PC-3 (cell line): ENCODE data around the gene CDH13. TPM values are rescaled to one million over a fixed set of nuclear protein-coding genes. Genes with fewer than 3 reads are reported as not detected.

Experiments
- ATAC-seq: fragments of 200-7000 bp; cut with Tn5 transposase; 2 replicates; pipeline ENCODE4 v1.9.1; 2020; ENCODE audit warnings: mild to moderate bottlenecking, moderate library complexity
- BruUV-seq: library from RNA; stranded (reverse); fragments of 400-500 nt; replicated peaks from 2 replicates; lab custom pipeline; 2021; lab: Mats Ljungman, UMichigan
- CTCF ChIA-PET: fragments of 300-600 bp; sonication (Branson Sonifier 250); formaldehyde crosslinking; loops from one replicate; lab custom pipeline; 2022; ENCODE audit warnings: antibody characterized with exemption; lab: Charles Lee
- POLR2A ChIA-PET: fragments of 300-600 bp; sonication (Branson Sonifier 250); formaldehyde crosslinking; loops from one replicate; lab custom pipeline; 2022; ENCODE audit warnings: antibody characterized with exemption; ENCODE audit not compliant: unreplicated experiment; lab: Charles Lee
- DNase-seq: peaks from one replicate; pipeline ENCODE4 v3.0.0-alpha.2; 2015
- H2AFZ ChIP-seq: fragments of 300-600 bp; sonication (generic); 2 replicates; pipeline ENCODE4 v1.6.0; 2016; ENCODE audit warnings: antibody characterized with exemption, low read length
- H3F3A ChIP-seq: fragments of 300-600 bp; sonication (generic); one replicate; pipeline ENCODE4 v1.6.0; 2017; ENCODE audit warnings: antibody characterized with exemption, low read length, control low read depth, mild to moderate bottlenecking; ENCODE audit not compliant: unreplicated experiment
- H3K27ac ChIP-seq: fragments of 300-600 bp; sonication (generic); 2 replicates; pipeline ENCODE4 v1.5.1; 2016; ENCODE audit warnings: mild to moderate bottlenecking, low read length
- H3K27me3 ChIP-seq: fragments of 300-600 bp; sonication (generic); 2 replicates; pipeline ENCODE4 v1.6.1; 2016; ENCODE audit warnings: low read length, mixed read lengths
- H3K36me3 ChIP-seq: fragments of 300-600 bp; sonication (generic); 2 replicates; pipeline ENCODE4 v1.6.1; 2016; ENCODE audit warnings: low read depth, mixed run types, low read length, mixed read lengths
- H3K4me1 ChIP-seq: fragments of 300-600 bp; sonication (generic); 2 replicates; pipeline ENCODE4 v1.5.1; 2016; ENCODE audit warnings: low read length; ENCODE audit not compliant: insufficient read depth
- H3K4me2 ChIP-seq: fragments of 300-600 bp; sonication (generic); 2 replicates; pipeline ENCODE4 v1.6.0; 2016; ENCODE audit warnings: low read length
- H3K4me3 ChIP-seq: fragments of 300-600 bp; sonication (generic); 2 replicates; pipeline ENCODE4 v1.5.1; 2016; ENCODE audit warnings: mild to moderate bottlenecking, low read length, mixed read lengths
- H3K79me2 ChIP-seq: fragments of 300-600 bp; sonication (generic); 2 replicates; pipeline ENCODE4 v1.6.1; 2017; ENCODE audit warnings: low read length, mixed read lengths
- H3K9ac ChIP-seq: fragments of 300-600 bp; sonication (generic); 2 replicates; pipeline ENCODE4 v1.6.0; 2016; ENCODE audit warnings: mild to moderate bottlenecking, low read length
- H3K9me2 ChIP-seq: fragments of 300-600 bp; sonication (generic); replicated peaks from 2 replicates; pipeline ENCODE4 v1.6.1; 2016; ENCODE audit warnings: mixed run types, low read length, mixed read lengths
- H3K9me3 ChIP-seq: fragments of 300-600 bp; sonication (generic); 2 replicates; pipeline ENCODE4 v1.6.1; 2016; ENCODE audit warnings: low read length, mixed read lengths
- H4K20me1 ChIP-seq: fragments of 300-600 bp; sonication (generic); 2 replicates; pipeline ENCODE4 v1.6.1; 2016; ENCODE audit warnings: low read length, mixed read lengths
- EZH2 ChIP-seq: fragments of 300-600 bp; sonication (generic); IDR thresholded peaks from one replicate; pipeline ENCODE4 v1.6.1; 2017; ENCODE audit warnings: antibody characterized with exemption, mild to moderate bottlenecking, low read length; ENCODE audit not compliant: unreplicated experiment
- EZH2phosphoT487 ChIP-seq: fragments of 300-600 bp; sonication (generic); IDR thresholded peaks from 2 replicates; pipeline ENCODE4 v1.6.1; 2018; ENCODE audit warnings: mild to moderate bottlenecking, antibody characterized with exemption, low read length, borderline replicate concordance
- intact Hi-C: fragments of 100-400 bp; cut with micrococcal nuclease; formaldehyde crosslinking; loops from 2 replicates; pipeline ENCODE4 v1.9.0; 2023
- total RNA-seq: library from RNA; depleted of rRNA; stranded (reverse); fragments of >200 nt; gene quantifications from 2 replicates; pipeline ENCODE4 v1.2.3, GENCODE V29; 2014
- TF ChIP-seq, protein P1 (sequence below): fragments of 300-600 bp; sonication (generic); conservative IDR thresholded peaks from 2 replicates; pipeline ENCODE4 v1.5.1; 2017; ENCODE audit warnings: antibody characterized with exemption, low read depth, mild to moderate bottlenecking, low read length

Gene CDH13
- total RNA-seq, 1 experiment from 2014 or later: 0.36 TPM

GRCh38 chr16:83374979-83375378 is 748.2 kb downstream of the CDH13 start:
- TF ChIP-seq, protein P1, sequence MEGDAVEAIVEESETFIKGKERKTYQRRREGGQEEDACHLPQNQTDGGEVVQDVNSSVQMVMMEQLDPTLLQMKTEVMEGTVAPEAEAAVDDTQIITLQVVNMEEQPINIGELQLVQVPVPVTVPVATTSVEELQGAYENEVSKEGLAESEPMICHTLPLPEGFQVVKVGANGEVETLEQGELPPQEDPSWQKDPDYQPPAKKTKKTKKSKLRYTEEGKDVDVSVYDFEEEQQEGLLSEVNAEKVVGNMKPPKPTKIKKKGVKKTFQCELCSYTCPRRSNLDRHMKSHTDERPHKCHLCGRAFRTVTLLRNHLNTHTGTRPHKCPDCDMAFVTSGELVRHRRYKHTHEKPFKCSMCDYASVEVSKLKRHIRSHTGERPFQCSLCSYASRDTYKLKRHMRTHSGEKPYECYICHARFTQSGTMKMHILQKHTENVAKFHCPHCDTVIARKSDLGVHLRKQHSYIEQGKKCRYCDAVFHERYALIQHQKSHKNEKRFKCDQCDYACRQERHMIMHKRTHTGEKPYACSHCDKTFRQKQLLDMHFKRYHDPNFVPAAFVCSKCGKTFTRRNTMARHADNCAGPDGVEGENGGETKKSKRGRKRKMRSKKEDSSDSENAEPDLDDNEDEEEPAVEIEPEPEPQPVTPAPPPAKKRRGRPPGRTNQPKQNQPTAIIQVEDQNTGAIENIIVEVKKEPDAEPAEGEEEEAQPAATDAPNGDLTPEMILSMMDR: no peak
- TF ChIP-seq EZH2phosphoT487: no peak
- no peak for TF ChIP-seq EZH2
- no peaks in the 10 kb centered on the region for H4K20me1 ChIP-seq
- H3K4me2 ChIP-seq: no peak overlapping the region
- no peaks in the 10 kb centered on the region for H3K9me2 ChIP-seq
- intact Hi-C loops: no loop called here
- POLR2A ChIA-PET: no interaction called here
- ATAC-seq (no peak), DNase-seq (no peak)
- no peaks in the 10 kb centered on the region for H3K79me2 ChIP-seq
- H3K9me3 ChIP-seq: no peaks in the 10 kb centered on the region
- no peaks in the 10 kb centered on the region for H3K27me3 ChIP-seq
- no peaks in the 10 kb centered on the region for H3K4me1 ChIP-seq
- BruUV-seq: no TSS peak
- no peak overlapping the region for H3K9ac ChIP-seq
- H3K4me3 ChIP-seq: no peak overlapping the region
- H3K27ac ChIP-seq: no peak overlapping the region
- H2AFZ ChIP-seq: no peak overlapping the region
- H3F3A ChIP-seq: no peaks in the 10 kb centered on the region
- no peaks in the 10 kb centered on the region for H3K36me3 ChIP-seq
- CTCF ChIA-PET: no interaction called here

- ATAC-seq (no peak), DNase-seq (no peak)
- H3K9ac ChIP-seq: no peak overlapping the region
- no peak overlapping the region for H3K4me2 ChIP-seq
- H3K9me3 ChIP-seq: no peaks in the 10 kb centered on the region
- ChIA-PET POLR2A (no interaction called here), CTCF (no interaction called here)
- no peak overlapping the region for H3K4me3 ChIP-seq
- intact Hi-C loops: no loop called here
- no peaks in the 10 kb centered on the region for H3K79me2 ChIP-seq
- H3K27ac ChIP-seq: no peak overlapping the region
- no peaks in the 10 kb centered on the region for H3K27me3 ChIP-seq
- H2AFZ ChIP-seq: no peak overlapping the region
- no peaks in the 10 kb centered on the region for H3K36me3 ChIP-seq
- no peaks in the 10 kb centered on the region for H4K20me1 ChIP-seq
- TF ChIP-seq EZH2 (no peak), EZH2phosphoT487 (no peak)
- TF ChIP-seq, protein P1: no peak
- H3K4me1 ChIP-seq: no peaks in the 10 kb centered on the region
- H3K9me2 ChIP-seq: no peaks in the 10 kb centered on the region
- no peaks in the 10 kb centered on the region for H3F3A ChIP-seq
- no TSS peak for BruUV-seq
Observed at GRCh38 chr16:83389751-83390150, 763.0 kb downstream of the CDH13 start.

GRCh38 chr16:83390759-83391158 is 764.0 kb downstream of the CDH13 start:
- TF ChIP-seq, protein P1: no peak
- TF ChIP-seq EZH2: no peak
- TF ChIP-seq EZH2phosphoT487: no peak
- Histone ChIP-seq H3K27me3 (no peaks in the 10 kb centered on the region), H3K9me3 (no peaks in the 10 kb centered on the region), H3K27ac (no peak overlapping the region), H3K4me3 (no peak overlapping the region), H3K4me2 (no peak overlapping the region), H3K9me2 (no peaks in the 10 kb centered on the region), H3F3A (no peaks in the 10 kb centered on the region), H3K9ac (no peak overlapping the region), H3K4me1 (no peaks in the 10 kb centered on the region), H4K20me1 (no peaks in the 10 kb centered on the region), H3K36me3 (no peaks in the 10 kb centered on the region), H3K79me2 (no peaks in the 10 kb centered on the region), H2AFZ (no peak overlapping the region)
- DNase-seq (no peak), ATAC-seq (no peak)
- no TSS peak for BruUV-seq
- POLR2A ChIA-PET: no interaction called here
- CTCF ChIA-PET: no interaction called here
- intact Hi-C loops: no loop called here
